GM21723 (cell line): Measurements from ENCODE around the gene STK39.

Experiments
- ATAC-seq: cut with Tn5 transposase; IDR thresholded peaks from one replicate; pipeline ENCODE4 v1.9.1; 2021; ENCODE audit warnings: mild to moderate bottlenecking, moderate library complexity; ENCODE audit not compliant: unreplicated experiment

The STK39 gene

GRCh38 chr2:168165985-168166901 is 81.2 kb downstream of the STK39 start:
- no peak for ATAC-seq

- no peak for ATAC-seq
These were observed 82.0 kb downstream of the STK39 start for GRCh38 chr2:168165397-168165796.

- no peak for ATAC-seq
These were observed 86.5 kb downstream of the STK39 start for GRCh38 chr2:168160897-168161296.

- no peak for ATAC-seq
These were observed 87.4 kb downstream of the STK39 start for GRCh38 chr2:168159754-168160585.

DNA sequence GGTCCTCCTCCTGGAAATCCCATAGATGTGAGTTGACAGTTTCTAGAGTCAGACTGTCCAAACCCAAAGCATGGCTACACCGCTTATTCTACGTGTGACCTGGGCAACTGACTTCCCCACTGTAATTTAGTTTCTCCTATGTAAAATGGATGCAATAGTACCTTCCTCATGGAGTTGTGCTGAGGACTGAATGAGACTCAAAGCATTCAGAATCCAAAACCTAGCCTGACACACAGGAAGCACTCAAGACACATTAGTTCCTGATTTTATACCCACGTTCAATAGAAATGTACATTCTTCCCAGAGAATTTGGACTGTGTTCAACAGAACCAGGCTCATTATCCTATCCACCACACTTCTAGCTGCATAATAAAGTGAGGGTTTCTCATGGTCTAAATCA is 88.8 kb downstream of the STK39 start:
- no peak for ATAC-seq

DNA sequence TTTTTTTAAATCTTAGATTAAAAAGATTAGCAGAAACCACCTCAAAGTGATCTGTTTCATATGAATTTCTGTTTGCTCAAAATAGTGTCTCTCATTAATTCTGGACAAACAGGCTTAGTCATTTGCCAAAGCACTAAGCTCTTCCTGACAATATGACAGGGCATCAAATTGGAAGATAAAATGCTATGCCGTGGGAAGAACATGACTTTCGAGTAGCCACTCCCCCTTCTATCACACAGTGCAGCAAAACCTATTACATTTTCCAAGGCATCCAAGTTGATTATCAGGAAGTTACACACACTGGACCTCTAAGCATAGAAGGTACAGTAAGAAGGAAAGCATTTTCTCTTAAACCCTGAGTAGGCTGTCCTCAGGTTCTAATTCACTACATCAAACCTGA is 89.5 kb downstream of the STK39 start:
- no peak for ATAC-seq

DNA sequence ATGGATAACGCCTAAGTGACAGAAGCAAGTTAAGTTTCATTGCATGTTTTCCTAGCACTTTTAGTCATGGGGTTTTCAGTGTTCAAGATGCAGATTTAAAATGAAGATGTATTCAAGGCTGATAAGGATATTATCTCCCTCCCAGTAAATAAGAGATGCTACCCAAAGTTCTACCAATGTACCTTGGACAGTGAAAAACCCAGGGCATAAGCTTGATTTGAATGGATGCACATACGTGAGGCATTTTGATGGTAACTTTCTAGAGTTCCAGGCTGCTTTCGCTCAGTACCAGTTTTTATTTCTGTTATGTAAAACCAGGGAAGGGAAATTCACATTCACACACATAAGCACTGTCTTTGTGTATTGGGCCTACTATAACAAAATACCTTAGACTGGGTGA is 90.3 kb downstream of the STK39 start:
- ATAC-seq = no peak

- no peak for ATAC-seq
These were observed 90.7 kb downstream of the STK39 start for GRCh38 chr2:168156661-168157060.

DNA sequence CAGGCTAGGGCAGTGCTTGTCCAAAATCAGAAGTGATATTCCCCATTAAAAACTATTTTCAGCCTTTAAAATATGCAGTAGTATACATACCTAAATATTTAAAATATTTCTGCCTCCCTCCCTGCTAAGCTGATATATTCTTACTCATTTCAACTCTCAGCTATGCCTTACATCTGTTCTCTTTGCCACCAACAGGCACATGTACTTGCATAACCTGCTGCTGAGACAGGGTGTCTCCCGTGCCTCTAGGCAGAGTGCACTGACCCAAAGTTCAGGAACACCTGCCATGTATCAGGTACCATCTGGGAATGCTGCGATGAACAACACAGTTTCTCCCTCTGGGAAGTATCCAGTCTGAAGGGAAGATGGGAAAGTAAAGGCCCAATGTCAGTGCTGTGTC is 91.7 kb downstream of the STK39 start:
- ATAC-seq = no peak

- ATAC-seq = no peak
These were observed 92.3 kb downstream of the STK39 start for GRCh38 chr2:168155046-168155445.

- ATAC-seq = no peak
These were observed 94.4 kb downstream of the STK39 start for GRCh38 chr2:168152902-168153530.

DNA sequence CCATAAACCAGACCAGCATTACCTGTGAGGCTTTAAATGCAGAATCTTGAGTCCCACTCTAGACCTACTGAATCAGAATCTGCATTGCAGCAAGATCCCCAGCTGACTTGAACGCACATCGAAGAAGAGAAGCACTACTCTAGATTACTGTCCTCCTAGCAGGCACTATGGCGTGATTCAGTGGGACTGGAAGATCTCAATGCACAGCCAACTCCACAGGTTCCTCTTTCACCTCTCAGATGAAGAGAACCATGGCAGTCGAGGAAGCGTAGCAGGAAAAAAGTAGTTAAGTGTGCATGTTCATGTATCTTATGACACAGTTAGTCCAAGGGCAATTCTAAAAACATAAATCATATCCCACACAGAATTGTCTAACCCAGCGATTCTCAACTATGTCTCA is 97.4 kb downstream of the STK39 start:
- no peak for ATAC-seq

DNA sequence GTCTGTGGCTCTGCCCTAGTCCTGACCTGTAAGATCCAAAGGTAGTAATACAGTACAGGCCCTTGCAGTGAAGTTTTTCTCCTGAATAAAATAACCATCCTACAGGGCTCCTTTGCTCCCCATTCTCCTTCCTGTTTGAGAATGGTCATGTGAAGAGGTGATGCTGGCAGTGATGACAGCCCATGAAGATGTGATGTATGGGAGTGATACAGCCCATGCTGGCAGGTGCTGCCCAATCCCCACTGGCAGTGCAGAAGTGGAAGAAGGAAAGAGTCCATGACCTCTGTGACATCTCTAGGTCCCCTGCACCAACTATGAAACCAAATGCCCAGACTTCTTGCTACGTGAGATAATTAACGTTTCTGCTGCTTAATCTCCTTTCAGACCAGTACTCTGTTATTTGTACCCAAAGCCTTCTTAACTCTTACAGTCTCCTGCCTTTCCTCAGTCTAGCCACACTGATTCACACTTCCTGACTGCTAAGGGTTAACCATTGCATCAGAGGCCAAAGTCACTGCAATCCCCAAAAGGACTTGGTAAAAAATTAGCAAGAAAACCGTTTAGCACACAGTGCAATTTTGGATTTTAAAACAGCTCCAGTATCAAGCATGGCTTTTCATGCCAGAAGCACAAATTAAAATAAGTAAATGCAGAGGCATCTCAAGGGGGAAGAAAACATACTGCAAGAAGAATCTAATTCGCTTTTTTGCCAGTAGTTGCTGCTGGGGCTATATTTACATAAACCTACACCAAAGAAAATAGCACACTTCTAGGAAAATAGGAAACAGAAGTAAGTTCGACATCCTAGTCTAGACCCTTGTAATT is 98.0 kb downstream of the STK39 start:
- no peak for ATAC-seq

DNA sequence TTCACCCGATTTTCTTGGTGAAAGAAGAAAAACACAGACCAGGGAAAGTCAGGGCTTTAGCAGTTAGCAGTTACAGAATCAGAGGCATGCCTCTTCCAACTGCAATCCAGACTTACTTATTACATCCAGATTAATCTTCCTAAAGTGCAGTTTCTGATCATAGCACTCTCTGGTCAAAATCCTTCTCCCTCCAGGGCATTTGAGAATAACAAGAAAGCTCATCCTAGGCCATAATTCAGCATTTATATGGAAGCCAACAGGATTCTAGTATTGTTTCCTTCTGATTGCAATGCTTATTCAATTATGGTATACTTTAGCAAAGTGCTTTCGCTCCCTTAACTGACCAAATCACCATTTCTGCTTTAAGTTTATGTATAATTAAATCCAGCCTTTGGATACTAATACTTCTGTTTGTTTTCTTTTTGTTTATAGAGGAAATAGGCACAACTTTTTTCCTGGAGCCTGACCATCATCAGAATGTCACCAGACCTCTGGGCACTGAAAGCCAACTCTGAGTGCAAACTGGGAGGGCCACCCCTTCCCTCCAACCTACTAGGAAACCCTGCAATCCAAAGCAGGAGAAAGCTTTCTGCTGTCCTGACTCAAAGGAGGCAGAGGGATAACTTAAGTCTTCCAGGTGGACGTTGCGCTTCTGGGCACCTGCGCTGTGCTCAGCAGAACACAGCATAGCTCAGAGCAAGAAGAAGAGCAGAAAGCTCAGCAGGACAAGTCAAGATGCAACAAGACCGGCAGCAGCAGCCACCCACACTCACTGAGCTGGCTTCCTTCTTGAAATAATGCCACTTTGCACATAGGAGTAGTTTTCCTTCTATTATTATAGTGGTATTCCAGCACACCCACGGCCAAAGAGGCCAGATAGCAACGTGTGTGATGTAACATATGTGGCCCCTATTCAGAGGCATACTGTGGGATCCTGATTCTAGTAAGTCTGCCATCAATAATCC is 99.3 kb downstream of the STK39 start:
- ATAC-seq = no peak

- ATAC-seq = no peak
These were observed 100.2 kb downstream of the STK39 start for GRCh38 chr2:168146892-168147810.

DNA sequence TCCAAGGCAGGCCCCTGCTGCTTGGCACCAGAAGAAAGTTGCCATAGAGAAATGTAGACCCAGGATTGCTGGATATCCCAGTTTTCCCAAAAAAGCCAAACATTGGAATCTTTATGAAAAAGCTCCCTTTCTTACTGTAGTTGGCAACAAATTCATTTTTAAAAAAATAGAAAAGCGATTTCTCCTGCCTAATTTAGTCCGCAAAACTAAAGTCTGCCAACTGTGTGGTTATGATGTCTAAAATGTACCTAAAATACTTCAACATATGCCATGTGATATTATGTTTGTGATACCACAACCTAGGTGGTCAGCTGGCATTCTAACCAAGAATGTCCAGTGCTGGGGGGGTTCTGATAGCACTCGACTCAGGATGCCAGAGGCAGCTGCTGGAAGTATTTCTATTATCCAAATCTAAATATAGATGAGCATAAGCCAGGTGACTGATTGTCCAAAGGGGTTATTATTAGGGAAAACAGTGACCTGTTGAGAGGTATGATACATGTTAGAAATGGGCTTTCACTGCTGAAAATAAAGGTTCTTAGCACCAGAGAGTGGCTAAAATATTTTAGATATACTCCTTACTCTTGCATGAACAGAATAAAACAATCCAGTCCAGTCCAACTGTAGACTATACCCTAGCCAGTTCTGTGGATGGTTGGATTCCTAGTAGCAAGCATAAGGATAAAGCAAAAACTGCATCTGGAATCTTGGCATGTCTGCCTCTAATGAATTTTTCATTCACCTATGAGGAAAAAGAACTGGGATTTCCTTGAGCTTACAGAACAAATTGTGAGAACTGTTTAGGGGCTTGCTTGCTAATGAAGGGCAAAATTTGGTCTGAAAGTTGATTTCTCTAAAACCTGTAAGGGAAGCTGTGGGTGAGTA is 101.7 kb downstream of the STK39 start:
- ATAC-seq = no peak

DNA sequence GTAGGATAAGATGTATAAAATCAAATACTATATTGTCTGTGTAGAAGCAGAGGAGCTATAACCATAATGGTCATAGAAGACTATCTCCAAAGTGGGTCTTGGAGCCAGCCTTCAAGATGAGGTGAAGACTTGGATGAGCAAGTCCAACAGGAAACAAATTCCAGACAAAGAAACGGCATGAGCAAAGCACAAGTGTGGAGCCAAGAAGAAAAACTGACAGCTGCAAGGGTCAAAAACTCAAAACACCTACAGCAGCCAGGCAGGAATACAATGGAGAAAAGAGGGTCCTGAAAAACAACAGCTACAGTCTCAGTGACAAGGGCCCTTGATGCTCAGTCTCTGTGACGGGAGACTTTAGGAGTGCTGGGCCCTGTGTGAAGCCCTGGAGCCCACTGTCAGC is 102.4 kb downstream of the STK39 start:
- ATAC-seq = no peak
